Measurements from ENCODE around the gene C11orf58.
A peak's percentile ranks its signal among the peaks of the same experiment; 100 is the strongest.

The C11orf58 gene

GRCh38 chr11:16785520-16786128, 47.2 kb downstream of the C11orf58 start:
- DNase-seq (ENCODE audit: low spot score) = peak; percentile 63

- DNase-seq (ENCODE audit: low spot score) = no peak
Measured at GRCh38 chr11:16786131-16786530, 47.7 kb downstream of the C11orf58 start.

DNA sequence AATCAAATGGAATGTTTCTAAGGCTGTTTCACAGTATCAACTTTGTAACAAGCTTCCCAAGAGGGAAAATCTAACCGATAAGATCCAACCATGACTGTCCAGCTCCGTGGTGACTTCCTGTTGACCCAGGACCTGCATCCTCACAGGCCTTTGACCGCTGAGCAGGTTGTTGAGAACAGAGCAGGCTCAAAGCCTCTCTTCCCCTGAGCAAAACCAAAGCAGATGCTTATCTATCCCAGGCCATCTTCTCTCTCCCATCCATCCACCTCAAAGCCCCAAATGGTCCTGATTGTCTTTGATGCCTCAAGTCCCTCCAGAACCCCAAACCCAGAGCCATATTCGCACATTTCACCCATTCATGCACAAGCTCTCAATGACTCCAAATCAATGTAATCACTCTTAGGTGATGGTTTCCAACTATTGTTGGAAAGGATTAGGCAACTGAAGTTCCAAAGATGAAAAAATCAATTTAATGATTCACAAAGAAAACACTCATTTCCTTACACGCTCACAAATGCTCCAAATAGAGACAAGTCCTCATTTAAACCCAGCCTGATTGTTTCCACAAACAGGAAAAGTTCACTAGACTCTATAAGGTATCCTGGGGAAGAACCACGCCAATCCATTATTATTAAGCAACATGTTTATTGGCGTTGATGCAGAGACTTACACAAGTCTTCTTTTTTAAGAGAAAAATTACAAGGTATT, 48.7 kb downstream of the C11orf58 start:
- DNase-seq (ENCODE audit: low spot score) = no peak

- peak; percentile 58 for DNase-seq (ENCODE audit: low spot score)
Measured at GRCh38 chr11:16788141-16789062, 50.0 kb downstream of the C11orf58 start.

DNA sequence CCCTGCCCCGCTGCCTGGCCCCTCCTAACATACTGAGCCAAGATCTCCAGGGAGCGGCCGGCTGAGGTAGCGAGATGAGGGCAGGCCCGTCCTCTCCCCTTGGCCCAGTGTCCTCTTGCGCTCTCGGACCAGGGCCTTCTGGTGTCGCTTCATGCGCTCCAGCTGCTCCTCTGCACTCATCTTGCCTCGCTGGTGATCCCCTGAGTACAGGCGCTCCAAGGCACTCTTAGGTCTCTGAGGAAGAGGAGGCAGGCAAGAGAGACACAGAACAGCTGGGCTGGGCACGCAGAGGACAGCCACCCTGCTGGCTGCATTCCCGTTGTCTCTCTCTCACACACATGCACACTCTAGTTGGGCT, 50.6 kb downstream of the C11orf58 start:
- no peak for DNase-seq (ENCODE audit: low spot score)

DNA sequence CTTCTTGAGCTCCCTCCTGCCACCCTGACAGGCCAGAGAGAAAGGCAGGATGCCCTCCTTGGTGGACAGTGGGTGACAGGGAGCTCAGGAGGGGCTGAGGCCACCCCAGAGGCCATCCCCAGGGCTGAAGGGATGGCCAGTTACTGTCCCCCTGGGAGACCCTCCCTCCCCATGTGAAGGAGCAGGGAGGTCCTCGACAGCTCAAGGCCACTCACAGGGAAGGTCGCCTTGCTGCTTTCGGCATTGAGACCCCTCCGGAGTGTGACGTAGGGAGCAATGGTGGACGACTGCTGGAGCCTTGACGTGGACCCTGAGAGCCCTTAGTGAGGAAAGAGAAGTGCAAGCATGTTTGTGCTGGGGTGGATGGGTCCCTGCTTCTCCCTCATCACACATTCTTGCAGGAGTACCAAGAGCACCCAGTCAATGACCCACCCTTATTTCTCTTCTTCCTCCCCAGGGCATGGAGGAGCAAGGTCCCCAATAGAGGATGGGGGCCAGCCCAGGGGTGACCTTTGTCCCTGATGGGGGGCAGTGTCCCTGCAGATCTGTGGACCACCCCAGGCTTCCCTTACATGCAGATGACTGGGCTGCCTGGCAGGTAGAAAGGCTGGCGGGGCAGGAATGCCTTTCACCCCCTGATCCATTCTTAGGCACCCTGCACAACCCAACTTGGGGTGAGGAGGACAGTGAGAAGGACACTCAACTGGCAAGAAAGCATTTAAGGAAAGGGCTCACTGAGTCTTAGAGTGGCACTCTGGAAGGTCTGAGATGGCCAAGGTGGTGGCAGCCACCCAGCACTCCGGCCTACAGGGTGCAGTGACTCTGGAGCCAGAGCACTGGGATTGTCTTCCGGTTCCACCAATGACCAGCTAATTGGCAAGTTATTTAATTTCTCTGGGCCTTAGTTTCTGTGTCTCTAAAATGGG, 51.4 kb downstream of the C11orf58 start:
- no peak for DNase-seq (ENCODE audit: low spot score)

GRCh38 chr11:16790486-16791190, 52.2 kb downstream of the C11orf58 start:
- DNase-seq (ENCODE audit: low spot score) = no peak

GRCh38 chr11:16791191-16791961, 52.9 kb downstream of the C11orf58 start:
- no peak for DNase-seq (ENCODE audit: low spot score)

DNA sequence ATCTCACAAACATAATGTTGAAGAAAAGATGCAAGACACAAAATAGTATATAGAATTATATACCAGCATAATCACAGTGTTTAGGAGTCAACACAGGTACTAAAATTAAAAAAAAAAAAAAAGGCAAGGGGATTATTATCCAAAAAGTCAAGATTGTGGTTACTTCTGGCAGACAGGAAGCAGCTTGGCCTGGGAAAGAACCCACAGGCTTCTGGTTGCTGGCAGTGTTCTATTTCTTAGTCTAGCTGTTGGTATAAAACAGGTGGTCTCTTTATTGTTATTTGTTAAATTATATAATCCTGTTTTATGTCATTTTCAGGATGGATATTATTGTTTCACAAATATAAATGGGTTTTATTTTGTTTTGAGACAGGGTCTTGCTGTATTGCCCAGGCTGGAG, 54.0 kb downstream of the C11orf58 start:
- DNase-seq (ENCODE audit: low spot score) = no peak

DNA sequence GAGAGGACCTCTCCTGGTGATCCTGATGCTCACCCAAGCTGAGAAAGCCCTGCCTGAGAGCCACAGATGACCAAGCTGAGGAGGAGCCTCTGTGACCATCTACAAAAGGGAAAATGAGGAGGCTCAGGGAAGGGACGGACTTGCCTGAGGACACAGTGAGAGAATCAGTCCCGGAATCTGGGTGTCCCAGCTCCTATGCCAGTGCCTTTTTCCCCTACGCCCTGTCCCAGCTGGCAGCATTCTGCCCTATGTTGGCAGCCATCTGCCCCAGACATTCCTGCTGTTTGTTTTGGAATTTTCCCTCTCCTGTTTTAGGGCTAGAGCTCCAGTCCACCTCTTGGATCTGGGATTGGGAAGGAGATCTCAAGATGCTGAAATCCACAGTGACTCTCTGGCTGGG, 54.6 kb downstream of the C11orf58 start:
- no peak for DNase-seq (ENCODE audit: low spot score)

DNA sequence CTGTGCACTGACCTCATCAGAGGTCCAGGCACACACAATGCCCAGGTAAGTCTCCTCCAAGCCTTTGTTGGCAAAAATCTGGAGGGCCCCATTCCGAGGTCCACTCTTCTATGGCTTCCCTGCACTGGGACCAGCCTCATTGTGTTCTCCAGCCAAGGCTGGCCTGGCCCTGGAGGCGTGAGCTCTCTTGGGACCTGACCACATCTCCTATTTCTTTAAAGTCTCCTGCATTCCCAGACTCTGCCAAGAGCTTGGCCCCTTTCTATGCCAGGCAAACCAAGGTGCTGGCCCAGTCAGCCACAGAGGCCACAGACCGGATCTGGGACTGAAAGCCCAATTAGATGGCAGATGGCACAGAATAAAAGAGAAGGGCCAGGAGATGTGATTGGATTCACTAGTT, 55.1 kb downstream of the C11orf58 start:
- DNase-seq (ENCODE audit: low spot score) = no peak

DNA sequence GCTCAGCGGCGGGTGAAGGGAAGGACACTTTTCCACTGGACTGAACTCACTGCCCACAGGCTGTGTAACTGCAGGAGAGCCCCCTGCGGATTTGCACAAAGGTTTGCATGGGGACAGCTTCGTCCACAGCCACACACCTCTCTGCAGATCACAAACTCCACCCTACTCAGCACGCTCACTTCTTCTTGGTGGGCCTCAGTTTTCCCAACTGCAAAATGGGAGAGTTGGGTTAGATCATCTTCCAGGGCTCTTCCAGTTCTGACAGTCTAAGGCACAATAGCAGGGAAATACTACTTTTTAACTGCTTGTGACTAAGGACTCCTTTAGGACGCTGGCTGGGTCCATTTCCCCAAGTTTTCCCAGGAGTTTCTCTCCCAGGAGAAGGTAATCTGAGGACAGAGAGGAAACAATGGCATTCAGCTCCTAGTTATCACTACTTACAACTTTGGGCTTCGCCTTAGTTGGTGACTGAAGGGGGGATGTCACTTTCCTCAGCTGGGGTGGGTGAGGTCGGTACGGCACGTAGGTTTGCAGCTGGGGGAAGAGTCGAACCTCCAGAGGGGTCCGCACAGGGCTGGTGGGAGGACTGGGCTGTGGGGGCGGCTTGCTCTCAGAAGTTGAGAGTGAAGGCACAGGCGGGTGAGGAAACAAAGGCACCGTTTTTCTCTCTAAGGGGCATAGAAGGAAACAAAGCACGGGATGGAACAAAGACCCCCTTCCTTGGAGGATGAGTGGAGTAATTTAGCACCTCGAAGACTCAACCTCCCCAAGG, 55.8 kb downstream of the C11orf58 start:
- no peak for DNase-seq (ENCODE audit: low spot score)

- no peak for DNase-seq (ENCODE audit: low spot score)
Measured at GRCh38 chr11:16795146-16795545, 56.7 kb downstream of the C11orf58 start.

DNA sequence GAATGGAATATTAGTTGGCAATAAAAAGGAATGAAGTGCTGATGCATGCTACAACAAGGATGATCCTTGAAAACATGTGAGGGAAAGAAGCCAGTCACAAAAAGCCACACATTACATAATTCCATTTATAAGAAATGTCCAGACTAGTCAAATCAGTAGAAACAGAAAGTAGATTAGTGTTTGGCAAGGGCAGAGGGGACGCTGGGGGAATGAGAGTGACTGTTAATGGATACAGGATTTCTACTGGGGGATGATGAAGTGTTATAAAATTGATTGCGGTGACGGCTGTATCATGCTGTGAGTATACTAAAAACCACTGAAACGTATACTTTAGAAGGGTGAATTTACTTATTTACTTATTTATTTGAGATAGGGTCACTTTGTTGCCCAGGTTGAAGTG, 57.9 kb downstream of the C11orf58 start:
- no peak for DNase-seq (ENCODE audit: low spot score)

- DNase-seq (ENCODE audit: low spot score) = no peak
Measured at GRCh38 chr11:16797776-16798175, 59.3 kb downstream of the C11orf58 start.

DNA sequence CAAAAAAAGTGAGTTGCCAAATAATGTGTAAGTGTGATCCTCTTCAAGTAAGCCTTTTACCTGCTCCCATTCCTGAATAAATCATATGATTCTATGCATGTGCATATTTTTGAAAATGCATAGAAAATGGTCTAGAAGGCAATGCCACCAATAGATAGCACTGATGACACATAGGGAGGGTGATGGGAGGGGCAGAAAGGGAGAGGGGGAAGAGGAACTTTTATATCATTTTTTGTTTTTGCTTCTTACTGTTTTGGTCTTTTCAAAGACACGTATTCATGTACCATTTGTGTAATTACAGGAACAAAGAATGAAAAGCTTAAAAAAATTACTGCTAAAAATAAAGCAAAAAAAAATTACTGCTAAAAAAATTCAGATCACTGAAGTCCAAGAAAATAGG, 60.8 kb downstream of the C11orf58 start:
- DNase-seq (ENCODE audit: low spot score) = no peak

DNA sequence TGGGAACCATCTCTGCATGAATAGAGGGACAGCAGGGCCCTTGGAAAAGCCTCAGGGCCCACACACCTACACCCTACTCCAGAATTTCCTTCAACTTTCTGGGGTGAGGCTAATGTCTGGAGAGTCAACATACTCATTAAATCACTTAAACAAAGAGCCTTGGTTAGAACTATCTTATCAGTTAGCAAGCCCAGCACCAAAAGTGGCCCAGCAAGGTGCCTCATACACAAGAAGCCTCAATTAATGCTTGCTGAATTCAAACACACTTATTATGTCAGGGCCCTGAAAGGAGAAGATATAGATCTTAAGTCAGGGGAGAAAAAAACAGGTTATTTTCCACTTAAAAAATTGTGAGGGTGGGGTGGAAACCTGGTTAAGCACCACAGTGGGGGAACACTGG, 61.4 kb downstream of the C11orf58 start:
- DNase-seq (ENCODE audit: low spot score) = no peak

DNA sequence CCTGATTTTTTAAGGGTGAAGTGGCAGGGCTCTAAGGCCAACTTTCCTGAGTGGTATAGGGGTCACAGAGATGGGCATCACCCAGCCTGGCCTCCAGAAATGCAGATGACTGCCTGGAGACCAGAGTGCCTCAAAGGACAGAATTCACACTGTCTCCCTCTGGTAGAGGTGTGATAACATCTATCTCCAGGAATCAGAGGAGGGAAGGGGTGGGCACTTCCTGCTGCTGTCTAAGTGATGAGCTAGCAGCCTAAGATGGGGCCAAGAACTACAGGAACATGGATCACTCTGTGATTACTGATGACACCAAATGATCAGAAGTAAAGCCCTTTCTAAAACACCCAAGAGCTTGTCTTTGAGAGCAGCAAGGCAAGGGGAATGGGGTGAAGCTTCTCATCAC, 61.9 kb downstream of the C11orf58 start:
- DNase-seq (ENCODE audit: low spot score) = no peak

- DNase-seq (ENCODE audit: low spot score) = no peak
Measured at GRCh38 chr11:16801288-16801980, 63.0 kb downstream of the C11orf58 start.
